Limb (tissue), 2 donors: ENCODE data around the gene CRYAB.

Source experiments
- DNase-seq, 2 donors: peaks; one replicate each; pipeline ENCODE4 v3.0.0-alpha.2; 2016; ENCODE audit errors: extremely low spot score in 2 of 2

The CRYAB gene, protein sequence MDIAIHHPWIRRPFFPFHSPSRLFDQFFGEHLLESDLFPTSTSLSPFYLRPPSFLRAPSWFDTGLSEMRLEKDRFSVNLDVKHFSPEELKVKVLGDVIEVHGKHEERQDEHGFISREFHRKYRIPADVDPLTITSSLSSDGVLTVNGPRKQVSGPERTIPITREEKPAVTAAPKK

DNA sequence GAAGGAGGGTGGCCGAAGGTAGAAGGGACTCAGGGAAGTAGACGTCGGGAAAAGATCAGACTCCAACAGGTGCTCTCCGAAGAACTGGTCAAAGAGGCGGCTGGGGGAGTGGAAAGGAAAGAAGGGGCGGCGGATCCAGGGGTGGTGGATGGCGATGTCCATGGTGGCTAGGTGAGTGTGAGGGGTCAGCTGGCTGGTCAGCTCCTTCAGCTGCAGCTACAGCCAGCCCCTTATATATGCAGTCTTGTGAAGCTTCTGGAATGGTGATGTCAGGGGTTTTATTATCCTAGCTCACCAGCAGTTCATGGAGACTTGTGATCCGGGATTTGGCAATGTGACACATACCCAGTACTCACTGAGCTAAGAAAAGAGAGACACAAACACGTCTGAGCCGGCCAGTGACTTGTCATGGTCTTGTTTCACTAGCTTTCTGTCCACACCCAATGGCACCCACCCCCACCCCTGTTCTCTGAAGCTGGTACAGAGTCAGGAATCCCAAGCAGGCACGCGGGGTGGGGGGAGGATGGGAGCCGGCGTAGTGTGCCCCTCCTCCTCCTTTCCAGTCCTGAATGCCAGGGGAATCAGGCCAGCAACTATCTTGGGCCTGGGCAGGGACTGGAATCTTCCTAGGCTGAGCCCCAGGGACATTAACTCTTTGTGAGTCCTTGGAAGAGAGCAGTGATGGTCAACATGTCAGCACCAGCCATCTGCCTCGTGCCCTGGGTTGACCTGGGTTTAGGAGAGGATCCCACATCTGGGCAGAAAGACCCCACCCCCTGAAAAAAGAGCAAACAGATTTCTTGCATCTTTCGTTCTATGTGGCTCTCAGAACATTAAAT, at the start of gene CRYAB:
CRYAB (minus strand) TSS at position 208 of the 839 bp plus-strand sequence; CDS start at position 162, 46 bp downstream.
- peak; percentile 75 to 77 for DNase-seq

DNA sequence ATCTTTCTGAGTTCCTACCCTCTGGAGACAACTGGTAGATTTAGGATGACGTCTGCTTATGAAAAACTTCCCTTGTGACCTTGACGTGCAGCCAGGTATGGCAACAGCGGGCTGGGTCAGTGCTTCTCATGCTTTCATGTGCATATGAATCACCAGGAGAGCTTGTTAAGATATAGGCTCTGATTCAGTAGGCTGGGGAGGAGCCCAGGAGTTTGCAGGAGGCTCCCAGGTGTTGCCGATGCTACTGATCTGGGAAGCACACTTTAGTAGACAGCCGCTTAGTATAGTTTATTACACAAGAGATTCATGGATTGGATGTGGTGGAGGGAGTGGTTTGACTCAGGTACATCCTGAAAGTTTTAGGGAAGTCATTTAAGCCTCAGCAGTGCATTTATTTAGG, 49.3 kb upstream of the CRYAB start:
- DNase-seq = no peak

DNA sequence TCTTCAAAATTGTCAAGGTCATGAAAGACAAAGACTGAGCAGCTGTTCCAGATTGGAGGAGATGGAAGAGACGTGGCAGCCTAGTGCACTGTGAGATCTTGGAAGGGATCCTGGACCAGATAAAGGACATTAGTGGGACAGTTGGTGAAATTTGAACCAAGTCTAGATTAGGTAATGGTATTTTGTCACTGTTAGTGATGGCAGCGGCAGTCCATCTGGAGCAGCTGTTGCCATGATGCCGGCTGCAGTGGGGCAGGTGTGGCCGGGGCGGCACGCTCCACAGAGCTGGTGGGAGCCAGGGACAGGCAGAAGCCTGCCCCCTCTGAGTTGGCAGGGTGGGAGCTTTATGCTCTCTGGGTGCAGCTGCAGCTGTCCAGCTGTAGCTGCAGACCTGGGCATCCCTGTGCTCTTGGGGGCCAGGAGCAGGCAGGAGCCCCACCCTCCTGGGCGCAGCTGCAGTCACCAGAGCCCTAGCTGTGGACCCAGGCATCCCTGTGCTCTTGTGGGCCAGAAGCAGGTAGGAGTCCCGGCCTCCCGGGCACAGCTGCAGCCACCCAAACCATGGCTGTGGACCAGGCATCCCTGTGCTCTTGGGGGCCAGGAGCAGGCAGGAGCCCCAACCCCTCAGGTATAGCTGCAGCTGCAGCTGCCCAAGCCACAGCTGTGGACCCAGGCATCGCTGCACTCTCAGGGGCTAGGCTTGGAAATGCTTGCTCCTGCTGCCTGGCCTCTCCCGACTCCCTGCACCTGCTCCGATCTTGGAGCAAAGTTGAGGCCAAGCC, 46.3 kb upstream of the CRYAB start:
- DNase-seq = peak; percentile 50 to 55

GRCh38 chr11:111954154-111954553, 42.6 kb upstream of the CRYAB start:
- DNase-seq = no peak

DNA sequence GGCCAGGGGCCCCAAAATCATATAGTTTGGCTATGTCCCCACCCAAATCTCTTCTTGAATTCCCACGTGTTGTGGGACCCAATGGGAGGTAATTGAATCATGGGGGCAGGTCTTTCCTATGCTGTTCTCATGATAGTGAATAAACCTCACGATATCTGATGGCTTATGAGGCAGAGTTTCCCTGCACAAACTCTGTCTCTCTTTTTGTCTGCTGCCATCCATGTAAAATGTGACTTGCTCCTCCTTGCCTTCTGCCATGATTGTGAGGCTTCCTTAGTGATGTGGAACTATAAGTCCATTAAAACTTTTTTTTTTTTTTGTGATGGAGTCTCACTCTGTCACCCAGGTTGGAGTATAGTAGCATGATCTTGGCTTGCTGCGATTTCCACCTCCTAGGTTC, 40.0 kb upstream of the CRYAB start:
- no peak for DNase-seq

- no peak for DNase-seq
These were observed 38.2 kb upstream of the CRYAB start for GRCh38 chr11:111949519-111950426.

- no peak for DNase-seq
These were observed 35.6 kb upstream of the CRYAB start for GRCh38 chr11:111947143-111947542.

DNA sequence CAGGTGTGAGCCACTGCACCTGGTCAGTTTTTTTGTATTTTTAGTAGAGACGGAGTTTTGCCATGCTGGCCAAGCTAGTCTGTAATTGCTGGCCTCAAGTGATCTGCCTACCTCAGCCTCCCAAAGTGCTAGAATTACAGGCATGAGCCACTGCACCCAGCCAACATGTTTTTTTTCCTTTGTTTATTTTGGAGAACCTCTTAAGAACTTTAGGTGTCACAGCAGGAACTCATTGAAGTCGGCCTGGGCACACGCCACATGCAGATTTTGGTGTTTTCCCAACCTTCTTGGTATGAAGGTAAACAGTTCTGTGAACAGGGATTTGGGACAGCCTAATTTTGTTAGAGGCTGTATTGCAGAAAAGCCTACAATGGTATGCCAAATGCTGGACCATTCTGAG, 34.9 kb upstream of the CRYAB start:
- DNase-seq = no peak

- no peak for DNase-seq
These were observed 33.6 kb upstream of the CRYAB start for GRCh38 chr11:111945198-111945597.

- DNase-seq = no peak
These were observed 33.1 kb upstream of the CRYAB start for GRCh38 chr11:111944651-111945051.

DNA sequence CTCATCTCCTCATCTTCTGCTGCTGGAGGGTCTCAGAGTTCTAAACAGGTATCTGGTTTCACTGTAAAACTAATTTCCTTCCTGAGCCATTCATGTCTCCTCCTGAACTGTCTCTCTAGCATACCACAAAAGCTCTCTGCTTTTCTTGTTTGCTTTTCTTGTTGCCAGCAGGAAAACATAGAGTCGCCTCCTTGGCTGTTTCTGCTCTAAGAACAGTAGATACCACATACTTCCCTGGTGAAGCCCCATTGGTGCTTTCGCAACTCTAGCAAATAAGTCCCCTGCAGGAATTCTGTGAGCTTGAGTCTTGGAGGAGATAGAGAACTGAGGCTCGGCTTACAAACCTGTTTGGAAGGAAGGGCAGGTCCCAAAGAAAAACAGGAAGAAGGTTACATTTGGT, 32.6 kb upstream of the CRYAB start:
- no peak for DNase-seq

- no peak for DNase-seq
These were observed 31.3 kb upstream of the CRYAB start for GRCh38 chr11:111942829-111943228.

GRCh38 chr11:111941963-111942362, 30.4 kb upstream of the CRYAB start:
- DNase-seq = no peak

- no peak for DNase-seq
These were observed 28.4 kb upstream of the CRYAB start for GRCh38 chr11:111939836-111940604.

- no peak for DNase-seq
These were observed 27.2 kb upstream of the CRYAB start for GRCh38 chr11:111938687-111939160.

DNA sequence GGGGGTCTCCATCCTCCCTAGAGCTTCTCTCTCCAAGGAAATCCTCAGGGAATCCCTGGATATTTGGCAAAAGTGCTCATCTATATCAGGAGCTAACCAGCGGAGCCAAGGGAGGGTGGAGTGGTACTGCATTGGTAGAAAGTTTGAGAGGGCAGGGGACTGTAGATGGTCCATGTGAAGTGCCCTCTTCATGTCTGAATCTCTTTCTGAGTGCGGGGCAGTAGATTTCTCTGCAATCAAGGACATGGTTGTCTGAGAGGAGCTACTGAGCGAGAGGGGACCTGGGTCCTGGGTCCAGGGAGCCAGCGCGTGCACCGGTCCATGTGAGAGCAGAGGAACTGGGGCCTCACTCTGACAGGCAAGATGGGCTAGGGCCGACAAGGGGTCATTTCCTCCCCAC, 26.3 kb upstream of the CRYAB start:
- DNase-seq = peak in 1 of 2 donors; percentile 40

GRCh38 chr11:111937461-111937769, 25.8 kb upstream of the CRYAB start:
- no peak for DNase-seq

- DNase-seq = no peak
These were observed 24.5 kb upstream of the CRYAB start for GRCh38 chr11:111936040-111936540.

DNA sequence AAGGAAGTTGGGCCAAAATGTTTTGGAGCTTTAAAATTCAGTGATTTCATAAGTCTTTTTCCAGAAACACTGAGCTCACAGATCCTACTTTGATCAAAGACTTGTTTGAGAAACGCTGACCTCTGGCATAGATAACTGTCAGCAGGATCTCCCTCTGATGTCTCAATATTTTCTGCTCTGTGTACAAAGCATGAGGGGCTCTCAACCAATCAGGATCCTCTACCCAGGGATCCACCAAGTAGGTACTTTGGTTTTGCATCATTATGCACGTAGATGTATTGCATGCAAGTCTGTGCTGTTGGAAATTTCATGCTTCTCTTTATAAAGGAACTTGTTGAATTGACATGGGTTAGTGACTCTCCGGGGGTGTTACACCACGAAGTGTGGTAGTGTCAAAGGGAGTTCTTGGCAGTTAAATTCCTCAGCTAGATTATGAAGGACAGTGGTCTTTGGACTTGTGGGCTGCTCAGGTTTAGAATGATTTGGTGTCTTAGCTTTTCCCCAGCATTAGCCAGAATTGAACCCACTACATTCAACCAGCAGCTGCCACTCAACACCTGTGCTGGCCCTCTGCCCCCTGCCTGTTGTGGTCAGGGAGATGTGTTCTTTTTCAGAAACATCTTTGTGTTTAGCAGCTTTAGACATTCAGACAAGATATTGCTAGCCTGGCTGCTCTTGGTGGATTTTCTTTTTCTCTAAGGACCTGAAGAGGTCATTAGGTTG, 23.9 kb upstream of the CRYAB start:
- no peak for DNase-seq

- DNase-seq = no peak
These were observed 22.7 kb upstream of the CRYAB start for GRCh38 chr11:111934306-111934705.
